ENCODE measurements around the gene FRMD4B.

The FRMD4B gene

DNA sequence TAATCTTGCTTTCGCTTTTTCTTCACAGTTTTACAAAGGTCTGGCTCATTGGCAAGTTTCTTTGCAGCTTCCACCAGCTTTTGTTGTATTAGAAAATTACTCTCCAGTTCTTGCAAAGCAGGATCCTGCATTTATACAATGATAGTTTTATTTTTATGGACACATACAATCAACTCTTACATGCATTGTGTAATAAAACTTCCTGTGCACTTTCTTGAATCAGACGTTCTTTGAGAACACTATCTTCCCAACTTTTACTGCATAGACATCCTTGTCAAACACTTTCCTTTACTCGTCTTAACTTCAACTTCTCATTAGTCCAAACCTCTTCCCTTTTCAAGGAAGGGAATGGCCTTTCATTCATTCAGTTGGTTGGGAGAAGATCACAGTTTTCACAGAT lies 192.1 kb downstream of the FRMD4B start:
- no peak overlapping the region for H3K27ac Mint-ChIP-seq
- H3K4me1 Mint-ChIP-seq: no peaks in the 10 kb centered on the region
- no peak for ATAC-seq
- no peak overlapping the region for H3K4me3 Mint-ChIP-seq
- peaks cover 9% of the 10 kb centered on the region for H3K27me3 Mint-ChIP-seq
- no peaks in the 10 kb centered on the region for H3K9me3 Mint-ChIP-seq
- no peaks in the 10 kb centered on the region for H3K36me3 Mint-ChIP-seq

DNA sequence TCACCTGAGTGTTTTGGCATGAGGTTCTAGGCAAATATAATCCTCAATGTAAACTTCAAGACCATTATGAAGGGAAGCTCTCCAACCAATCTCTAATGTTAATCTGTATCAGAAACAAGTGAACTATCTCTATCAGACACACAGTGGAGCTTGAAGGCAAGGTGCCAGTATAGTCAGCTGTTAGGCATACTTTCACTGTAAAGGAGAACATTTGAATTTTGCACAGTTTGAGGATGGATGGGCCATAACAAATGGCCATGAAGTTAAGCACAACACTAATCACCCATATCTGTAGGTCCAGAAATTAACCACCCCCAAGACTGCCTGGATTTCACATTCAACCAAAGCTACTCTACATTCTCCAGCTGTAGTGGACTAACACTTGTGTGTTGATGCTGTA lies 194.4 kb downstream of the FRMD4B start:
- Mint-ChIP-seq H3K4me3 (no peak overlapping the region), H3K36me3 (no peaks in the 10 kb centered on the region), H3K27ac (no peak overlapping the region), H3K9me3 (no peaks in the 10 kb centered on the region), H3K4me1 (no peaks in the 10 kb centered on the region), H3K27me3 (no peaks in the 10 kb centered on the region)
- no peak for ATAC-seq

GRCh38 chr3:69189487-69189886 lies 196.4 kb downstream of the FRMD4B start:
- Mint-ChIP-seq H3K4me1 (no peaks in the 10 kb centered on the region), H3K36me3 (no peaks in the 10 kb centered on the region), H3K27ac (no peak overlapping the region), H3K4me3 (no peak overlapping the region), H3K27me3 (no peaks in the 10 kb centered on the region), H3K9me3 (no peaks in the 10 kb centered on the region)
- ATAC-seq: no peak

DNA sequence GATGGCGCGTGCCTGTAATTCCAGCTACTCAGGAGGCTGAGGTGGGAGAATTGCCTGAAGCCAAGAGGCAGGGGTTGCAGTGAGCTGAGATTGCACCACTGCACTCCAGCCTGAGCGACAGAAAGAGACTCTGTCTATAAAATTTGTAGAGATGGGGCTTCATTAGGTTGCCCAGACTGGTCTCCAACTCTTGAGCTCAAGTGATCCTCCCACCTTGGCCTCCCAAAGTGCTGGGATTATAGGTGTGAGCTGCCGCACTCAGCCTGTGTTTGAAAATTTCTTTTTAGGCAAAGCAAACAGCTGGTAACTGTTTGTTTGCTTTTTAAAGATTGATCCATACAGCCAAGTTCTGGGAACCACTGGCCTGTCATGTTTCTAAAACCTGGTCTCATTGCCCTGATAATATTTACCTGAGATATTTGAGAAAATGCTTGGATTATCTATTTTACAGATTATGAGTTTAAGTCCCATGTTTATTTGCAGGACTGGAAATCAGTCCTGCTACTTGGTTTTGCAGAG lies 199.3 kb downstream of the FRMD4B start:
- peaks cover 2% of the 10 kb centered on the region for H3K27me3 Mint-ChIP-seq
- no peak for ATAC-seq
- no peaks in the 10 kb centered on the region for H3K4me1 Mint-ChIP-seq
- H3K36me3 Mint-ChIP-seq: no peaks in the 10 kb centered on the region
- no peaks in the 10 kb centered on the region for H3K9me3 Mint-ChIP-seq
- no peak overlapping the region for H3K4me3 Mint-ChIP-seq
- no peak overlapping the region for H3K27ac Mint-ChIP-seq

DNA sequence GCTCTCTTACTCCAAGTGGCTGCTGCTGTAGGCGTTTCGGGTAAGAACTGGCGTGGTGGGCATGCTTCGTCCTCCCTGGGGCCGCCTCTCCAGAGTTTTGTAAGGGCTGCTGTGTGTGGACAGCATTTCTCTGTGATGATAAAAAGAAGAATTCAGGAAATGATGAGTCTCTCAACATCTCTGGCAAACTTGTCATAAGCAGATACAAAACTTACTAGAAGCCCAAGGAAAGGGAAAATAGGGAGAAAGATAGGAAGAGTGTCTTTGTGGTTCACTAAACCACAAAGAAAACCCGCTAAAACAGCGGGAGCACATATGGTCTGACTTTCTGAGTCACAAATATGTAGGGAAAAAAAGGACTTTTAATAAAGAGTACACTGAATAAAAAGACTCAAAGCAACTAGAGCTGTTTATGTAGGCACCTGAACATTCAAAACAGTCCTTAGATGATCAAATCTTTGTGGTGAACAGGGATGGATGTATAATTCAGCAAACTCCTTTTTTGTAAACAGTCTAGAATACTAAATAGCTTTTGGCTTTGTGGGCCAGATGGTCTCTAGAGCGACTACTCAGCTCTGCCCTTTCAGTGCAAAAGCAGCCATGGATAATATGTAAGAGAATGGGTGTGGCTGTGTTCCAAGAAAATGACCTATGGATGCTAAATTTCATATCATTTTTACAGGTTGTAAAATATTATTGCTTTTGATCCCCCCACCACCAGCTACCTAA lies 203.1 kb downstream of the FRMD4B start:
- H3K4me1 Mint-ChIP-seq: no peaks in the 10 kb centered on the region
- H3K27ac Mint-ChIP-seq: no peak overlapping the region
- no peaks in the 10 kb centered on the region for H3K9me3 Mint-ChIP-seq
- H3K4me3 Mint-ChIP-seq: no peak overlapping the region
- no peak for ATAC-seq
- H3K27me3 Mint-ChIP-seq: peaks cover 15% of the 10 kb centered on the region
- no peaks in the 10 kb centered on the region for H3K36me3 Mint-ChIP-seq

DNA sequence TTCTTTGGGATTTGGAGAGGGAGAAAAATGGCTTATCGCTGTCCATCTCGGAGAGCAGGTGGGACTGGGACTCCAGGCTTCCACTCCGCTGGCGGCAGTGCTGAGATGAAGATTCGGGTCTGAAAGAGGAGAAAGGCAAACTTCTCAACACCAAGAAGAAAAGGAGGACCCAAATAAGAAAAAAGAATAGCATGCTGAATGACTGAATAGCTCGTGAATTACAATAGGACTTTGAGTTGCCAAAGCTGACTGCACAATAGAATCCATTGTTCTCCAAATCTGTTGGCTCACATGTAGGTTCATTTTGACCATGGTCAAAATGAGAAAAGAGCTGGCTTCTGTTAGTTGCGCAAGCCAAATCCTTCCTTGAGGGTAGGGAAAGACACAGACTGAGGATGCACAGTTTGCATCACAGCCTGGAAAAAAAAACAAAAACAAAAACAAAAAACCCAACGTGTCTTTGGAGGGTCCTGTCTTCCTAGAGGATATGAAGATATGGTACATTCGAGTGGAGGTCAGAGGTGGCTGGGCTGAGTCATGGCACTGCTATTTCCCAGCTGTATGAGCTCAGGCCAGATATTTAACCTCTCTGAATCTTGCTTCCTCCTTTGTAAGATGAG lies 204.2 kb downstream of the FRMD4B start:
- no peak for ATAC-seq
- no peaks in the 10 kb centered on the region for H3K9me3 Mint-ChIP-seq
- no peak overlapping the region for H3K4me3 Mint-ChIP-seq
- peaks cover 15% of the 10 kb centered on the region for H3K27me3 Mint-ChIP-seq
- H3K36me3 Mint-ChIP-seq: no peaks in the 10 kb centered on the region
- no peak overlapping the region for H3K27ac Mint-ChIP-seq
- H3K4me1 Mint-ChIP-seq: no peaks in the 10 kb centered on the region

- Mint-ChIP-seq H3K4me3 (no peak overlapping the region), H3K4me1 (no peaks in the 10 kb centered on the region), H3K36me3 (no peaks in the 10 kb centered on the region), H3K9me3 (no peaks in the 10 kb centered on the region), H3K27me3 (peaks cover 15% of the 10 kb centered on the region), H3K27ac (no peak overlapping the region)
- no peak for ATAC-seq
Observed at GRCh38 chr3:69180869-69181591, 204.9 kb downstream of the FRMD4B start.

DNA sequence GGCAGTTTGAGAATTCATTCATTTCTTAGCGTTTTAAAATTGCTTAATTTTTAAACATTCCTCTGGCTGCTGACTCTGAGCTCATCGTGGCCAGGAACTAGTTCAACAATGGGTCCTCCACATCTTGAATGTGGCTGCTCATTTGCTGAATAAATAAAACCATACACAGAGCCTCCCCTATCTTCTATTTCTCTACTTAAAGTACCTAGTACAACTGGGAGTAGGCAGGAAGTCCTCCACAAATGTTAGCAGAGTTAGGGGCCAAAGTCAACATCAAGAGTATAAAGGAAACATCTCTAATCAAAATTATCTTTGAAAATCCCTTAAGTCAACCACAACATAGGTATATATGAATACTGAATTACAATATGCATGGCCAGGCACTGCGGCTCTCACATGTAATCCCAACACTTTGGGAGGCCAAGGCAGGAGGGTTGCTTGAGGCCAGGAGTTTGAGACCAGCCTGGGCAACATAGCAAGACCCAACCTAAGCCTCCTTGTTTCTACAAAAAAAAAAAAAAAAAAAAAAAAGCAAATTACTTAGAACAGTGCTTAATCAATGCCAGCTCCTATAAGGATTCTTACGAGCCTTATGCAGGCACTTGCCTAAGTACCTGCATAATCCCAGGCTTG lies 206.0 kb downstream of the FRMD4B start:
- no peak overlapping the region for H3K4me3 Mint-ChIP-seq
- no peak for ATAC-seq
- H3K4me1 Mint-ChIP-seq: no peaks in the 10 kb centered on the region
- no peak overlapping the region for H3K27ac Mint-ChIP-seq
- H3K36me3 Mint-ChIP-seq: no peaks in the 10 kb centered on the region
- peaks cover 15% of the 10 kb centered on the region for H3K27me3 Mint-ChIP-seq
- no peaks in the 10 kb centered on the region for H3K9me3 Mint-ChIP-seq

GRCh38 chr3:69178838-69179739 lies 206.8 kb downstream of the FRMD4B start:
- no peaks in the 10 kb centered on the region for H3K4me1 Mint-ChIP-seq
- no peaks in the 10 kb centered on the region for H3K36me3 Mint-ChIP-seq
- peaks cover 15% of the 10 kb centered on the region for H3K27me3 Mint-ChIP-seq
- H3K9me3 Mint-ChIP-seq: no peaks in the 10 kb centered on the region
- ATAC-seq: no peak
- no peak overlapping the region for H3K4me3 Mint-ChIP-seq
- no peak overlapping the region for H3K27ac Mint-ChIP-seq

DNA sequence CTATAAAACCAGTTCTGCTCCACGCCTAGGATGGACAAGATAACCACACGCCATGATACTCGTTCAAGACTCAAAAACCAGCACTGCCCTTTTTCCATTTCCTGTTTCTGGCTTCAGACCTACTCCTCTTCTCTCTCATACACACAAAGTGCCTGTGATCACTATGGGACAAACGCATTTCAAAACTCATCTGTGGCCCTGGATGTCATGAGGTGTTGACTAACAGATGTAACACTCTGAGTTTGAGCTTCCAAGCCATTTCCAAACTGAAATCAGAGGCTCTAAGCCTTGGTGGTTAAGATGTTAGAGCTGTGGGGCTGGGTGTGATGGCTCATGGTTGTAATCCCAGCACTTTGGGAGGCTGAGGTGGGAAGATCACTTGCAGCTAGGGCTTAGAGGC lies 207.8 kb downstream of the FRMD4B start:
- Mint-ChIP-seq H3K4me1 (no peaks in the 10 kb centered on the region), H3K9me3 (no peaks in the 10 kb centered on the region), H3K36me3 (no peaks in the 10 kb centered on the region), H3K27me3 (peaks cover 15% of the 10 kb centered on the region), H3K4me3 (no peak overlapping the region), H3K27ac (no peak overlapping the region)
- ATAC-seq: no peak

DNA sequence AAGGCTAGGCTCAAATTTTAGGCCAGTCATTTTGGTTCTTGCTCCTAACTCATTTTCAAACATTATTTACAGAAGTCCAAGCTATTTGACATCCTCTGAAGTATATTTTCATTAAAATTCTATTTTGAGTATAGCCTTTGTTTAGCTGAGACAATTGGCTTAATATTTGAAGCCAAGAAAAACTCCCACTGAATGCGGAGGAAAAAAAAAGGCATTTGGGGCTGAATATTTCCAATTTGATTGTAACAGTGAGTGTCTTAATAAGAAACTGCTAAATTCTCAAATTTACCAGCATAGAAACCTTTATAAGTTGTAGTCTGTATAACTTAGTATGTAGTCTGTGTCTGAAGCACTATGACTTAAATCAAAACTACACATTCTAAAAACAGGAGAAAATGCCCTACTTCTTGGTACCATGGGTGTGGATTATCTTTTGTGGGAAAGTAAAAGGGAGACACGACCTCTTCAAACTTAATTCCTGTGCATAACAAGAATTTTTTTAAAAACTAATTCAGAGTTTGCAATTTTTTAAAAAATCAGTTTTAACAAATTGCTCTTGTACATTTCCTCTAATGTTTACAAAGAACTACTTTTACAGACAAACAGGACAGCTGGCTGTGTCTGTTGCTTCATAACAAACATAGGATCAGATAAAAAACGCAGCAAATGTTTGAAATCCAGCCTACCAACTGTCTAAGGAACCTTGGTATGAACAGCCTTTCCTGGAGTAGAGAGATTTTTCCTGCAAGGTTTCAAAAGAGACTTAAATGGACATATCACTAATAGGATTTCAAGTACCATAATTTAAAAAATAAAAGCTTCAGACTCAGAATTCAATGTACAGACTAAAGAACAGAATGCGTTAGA lies 210.8 kb downstream of the FRMD4B start:
- Mint-ChIP-seq H3K27ac (no peak overlapping the region), H3K4me3 (no peak overlapping the region), H3K27me3 (no peaks in the 10 kb centered on the region), H3K4me1 (no peaks in the 10 kb centered on the region), H3K9me3 (no peaks in the 10 kb centered on the region), H3K36me3 (no peaks in the 10 kb centered on the region)
- ATAC-seq: no peak

GRCh38 chr3:69174445-69174844 lies 211.4 kb downstream of the FRMD4B start:
- no peak for ATAC-seq
- Mint-ChIP-seq H3K4me1 (no peaks in the 10 kb centered on the region), H3K9me3 (no peaks in the 10 kb centered on the region), H3K27me3 (no peaks in the 10 kb centered on the region), H3K4me3 (no peak overlapping the region), H3K36me3 (no peaks in the 10 kb centered on the region), H3K27ac (no peak overlapping the region)

DNA sequence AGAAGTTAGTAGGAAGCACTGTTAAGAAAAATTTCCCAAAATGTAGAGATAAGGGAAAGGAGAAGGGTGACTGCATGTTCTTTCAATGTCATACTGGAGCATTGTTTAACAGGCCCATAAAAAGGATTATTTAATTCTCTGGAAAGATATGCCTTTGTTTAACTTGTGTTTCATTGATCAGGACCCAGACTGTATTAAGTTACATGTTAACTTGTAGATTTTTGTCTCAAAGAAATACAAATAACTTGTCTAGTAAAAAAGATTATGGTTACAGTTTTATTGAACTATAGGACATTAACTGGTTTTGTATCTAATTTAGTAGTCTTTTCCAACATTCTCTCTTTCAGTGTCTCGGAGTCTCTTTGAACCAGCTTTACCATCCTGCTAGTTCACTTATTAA lies 213.8 kb downstream of the FRMD4B start:
- H3K9me3 Mint-ChIP-seq: no peaks in the 10 kb centered on the region
- no peak overlapping the region for H3K27ac Mint-ChIP-seq
- no peaks in the 10 kb centered on the region for H3K4me1 Mint-ChIP-seq
- H3K36me3 Mint-ChIP-seq: no peaks in the 10 kb centered on the region
- no peaks in the 10 kb centered on the region for H3K27me3 Mint-ChIP-seq
- no peak for ATAC-seq
- H3K4me3 Mint-ChIP-seq: no peak overlapping the region

DNA sequence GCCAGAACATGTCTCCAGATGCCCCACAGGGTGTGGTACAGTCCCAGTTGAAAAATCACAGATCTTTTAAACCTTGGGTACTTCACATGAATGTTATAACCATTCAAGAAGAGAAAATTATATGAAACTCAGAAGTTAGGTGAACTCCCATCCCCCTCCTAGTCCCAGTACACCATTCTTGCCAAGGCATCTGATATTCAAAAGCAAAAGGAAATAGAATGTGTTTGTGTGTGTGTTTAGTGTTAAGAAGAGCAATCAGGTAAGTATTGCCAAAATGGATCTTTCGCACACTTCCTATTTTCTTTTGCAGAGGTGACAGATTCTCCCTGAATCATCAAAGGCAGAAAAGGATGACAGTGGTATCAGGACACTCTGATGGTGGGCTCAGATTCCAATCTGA lies 219.4 kb downstream of the FRMD4B start:
- no peaks in the 10 kb centered on the region for H3K4me1 Mint-ChIP-seq
- no peak overlapping the region for H3K27ac Mint-ChIP-seq
- H3K36me3 Mint-ChIP-seq: no peaks in the 10 kb centered on the region
- H3K9me3 Mint-ChIP-seq: no peaks in the 10 kb centered on the region
- ATAC-seq: no peak
- no peak overlapping the region for H3K4me3 Mint-ChIP-seq
- H3K27me3 Mint-ChIP-seq: no peaks in the 10 kb centered on the region

Measured in stimulated activated memory B cell treated with anti-CD40 and anti-IgM and Interleukin-4, amounts not matched to agents 10 μg/mL and 1 μg/mL and 100 μg/mL, for 72 hours (primary cell).